Upper lobe of right lung (tissue), 1 donor: ENCODE data around the gene NECTIN4. TPM values are rescaled to one million over a fixed set of nuclear protein-coding genes. Genes with fewer than 3 reads are reported as not detected.
A peak's percentile ranks its signal among the peaks of the same experiment; 100 is the strongest.

Experiments used
- ATAC-seq: fragments of 200-7000 bp; cut with Tn5 transposase; one replicate; pipeline ENCODE4 v1.9.1; 2020; ENCODE audit warnings: mild to moderate bottlenecking, moderate library complexity
- DNase-seq: peaks from one replicate; pipeline ENCODE4 v3.0.0-alpha.2; 2020
- H3K27ac ChIP-seq: fragments of 200-600 bp; one replicate; pipeline ENCODE4 v1.8.0; 2022
- H3K27me3 ChIP-seq: fragments of 200-600 bp; one replicate; pipeline ENCODE4 v1.8.0; 2022; ENCODE audit warnings: mild to moderate bottlenecking
- H3K36me3 ChIP-seq: fragments of 200-600 bp; one replicate; pipeline ENCODE4 v1.8.0; 2022
- H3K4me1 ChIP-seq: fragments of 200-600 bp; one replicate; pipeline ENCODE4 v1.8.0; 2022
- H3K4me3 ChIP-seq: fragments of 200-600 bp; one replicate; pipeline ENCODE4 v1.8.0; 2022; ENCODE audit warnings: mild to moderate bottlenecking
- H3K9me3 ChIP-seq: fragments of 200-600 bp; one replicate; pipeline ENCODE4 v1.8.0; 2022
- intact Hi-C: fragments of 100-400 bp; cut with DNase I; formaldehyde crosslinking; loops from one replicate; pipeline ENCODE4 v1.11.0; 2022
- total RNA-seq: library from RNA; stranded (reverse); fragmentation: NEBNext Ultra II Directional; extraction: Animal tissue kit (Norgen Biotek cat#: 25700); gene quantifications from one replicate; pipeline ENCODE4 v1.2.1, GENCODE V29; 2021
- TF ChIP-seq, protein P1 (sequence below): fragments of 200-600 bp; IDR thresholded peaks from one replicate; pipeline ENCODE4 v1.8.0; 2022; ENCODE audit warnings: antibody characterized with exemption
- donor health status: DM: no; HTN: yes; CAD: no; lungs with severe emphysema.

NECTIN4 gene
- total RNA-seq, 1 donor from 2014 or later, result 5.4 TPM

DNA sequence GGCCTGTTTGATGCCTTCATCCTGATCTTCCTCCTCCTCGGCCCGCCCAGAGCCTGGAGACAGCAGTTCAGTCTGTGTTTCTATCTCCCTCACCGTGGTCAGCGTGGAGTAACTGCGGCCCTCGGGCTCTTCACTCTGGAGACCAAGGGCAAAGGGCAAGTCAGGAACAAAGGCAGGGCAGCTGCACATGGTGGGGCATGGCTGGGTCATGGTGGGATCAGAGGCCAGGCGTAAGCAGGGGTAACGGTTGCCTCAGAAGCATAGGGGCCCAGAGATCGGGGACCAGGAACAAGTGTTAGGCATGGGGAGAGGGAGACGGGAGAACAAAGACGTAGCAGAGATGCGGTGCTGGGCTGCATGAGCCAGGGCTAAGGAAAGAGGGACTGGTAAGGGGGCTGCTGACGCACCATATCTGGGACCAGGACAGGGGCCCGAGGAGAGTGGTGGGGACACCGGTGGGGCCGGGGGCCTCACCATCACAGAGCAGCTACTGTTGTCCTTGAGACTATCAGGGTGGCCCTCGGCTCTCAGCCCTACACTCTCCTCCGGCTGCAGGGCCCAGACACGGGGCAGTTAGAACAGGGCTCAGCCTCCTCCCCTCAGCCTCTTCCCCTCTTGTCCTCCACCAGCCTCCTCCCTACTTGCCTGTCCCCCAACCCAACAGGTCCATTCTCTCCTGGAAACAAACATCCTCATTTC, 16.5 kb downstream of the NECTIN4 start:
- Histone ChIP-seq H3K4me3 (no peak overlapping the region), H3K9me3 (no peaks in the 10 kb centered on the region), H3K27ac (no peak overlapping the region), H3K36me3 (no peaks in the 10 kb centered on the region), H3K4me1 (no peaks in the 10 kb centered on the region), H3K27me3 (no peaks in the 10 kb centered on the region)
- no peak for DNase-seq
- TF ChIP-seq, protein P1, sequence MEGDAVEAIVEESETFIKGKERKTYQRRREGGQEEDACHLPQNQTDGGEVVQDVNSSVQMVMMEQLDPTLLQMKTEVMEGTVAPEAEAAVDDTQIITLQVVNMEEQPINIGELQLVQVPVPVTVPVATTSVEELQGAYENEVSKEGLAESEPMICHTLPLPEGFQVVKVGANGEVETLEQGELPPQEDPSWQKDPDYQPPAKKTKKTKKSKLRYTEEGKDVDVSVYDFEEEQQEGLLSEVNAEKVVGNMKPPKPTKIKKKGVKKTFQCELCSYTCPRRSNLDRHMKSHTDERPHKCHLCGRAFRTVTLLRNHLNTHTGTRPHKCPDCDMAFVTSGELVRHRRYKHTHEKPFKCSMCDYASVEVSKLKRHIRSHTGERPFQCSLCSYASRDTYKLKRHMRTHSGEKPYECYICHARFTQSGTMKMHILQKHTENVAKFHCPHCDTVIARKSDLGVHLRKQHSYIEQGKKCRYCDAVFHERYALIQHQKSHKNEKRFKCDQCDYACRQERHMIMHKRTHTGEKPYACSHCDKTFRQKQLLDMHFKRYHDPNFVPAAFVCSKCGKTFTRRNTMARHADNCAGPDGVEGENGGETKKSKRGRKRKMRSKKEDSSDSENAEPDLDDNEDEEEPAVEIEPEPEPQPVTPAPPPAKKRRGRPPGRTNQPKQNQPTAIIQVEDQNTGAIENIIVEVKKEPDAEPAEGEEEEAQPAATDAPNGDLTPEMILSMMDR, result no peak
- ATAC-seq, result no peak
- intact Hi-C loops, result no loop called here

DNA sequence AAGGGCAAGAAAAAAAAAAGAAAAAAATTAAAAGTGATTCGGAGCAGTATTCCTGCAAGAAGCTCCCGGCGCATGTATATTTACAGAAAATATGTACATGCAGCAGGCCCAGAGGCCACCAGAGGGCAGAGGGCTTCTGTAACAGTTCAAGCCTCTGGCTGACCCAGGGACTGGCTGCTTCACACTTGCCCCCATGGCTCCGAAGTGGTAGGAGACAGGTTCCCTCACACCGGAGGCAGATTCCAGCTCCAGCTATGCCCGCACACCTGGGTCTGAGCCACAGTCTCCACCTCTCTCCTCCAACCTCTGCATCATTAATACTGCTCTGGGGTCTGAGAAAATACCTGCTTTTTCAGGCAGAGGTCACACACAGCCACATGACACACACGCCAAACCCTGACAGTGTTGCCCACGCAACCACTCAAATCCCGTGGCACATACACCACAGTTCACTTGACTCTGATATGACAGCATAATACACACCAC, 17.4 kb downstream of the NECTIN4 start:
- H3K4me3 ChIP-seq, result no peak overlapping the region
- intact Hi-C loops, result no loop called here
- no peaks in the 10 kb centered on the region for H3K27me3 ChIP-seq
- no peaks in the 10 kb centered on the region for H3K9me3 ChIP-seq
- DNase-seq (peak; percentile 83), ATAC-seq (peak; percentile 57)
- TF ChIP-seq, protein P1, result peak; percentile 64
- H3K27ac ChIP-seq, result no peak overlapping the region
- H3K36me3 ChIP-seq, result no peaks in the 10 kb centered on the region
- H3K4me1 ChIP-seq, result no peaks in the 10 kb centered on the region

DNA sequence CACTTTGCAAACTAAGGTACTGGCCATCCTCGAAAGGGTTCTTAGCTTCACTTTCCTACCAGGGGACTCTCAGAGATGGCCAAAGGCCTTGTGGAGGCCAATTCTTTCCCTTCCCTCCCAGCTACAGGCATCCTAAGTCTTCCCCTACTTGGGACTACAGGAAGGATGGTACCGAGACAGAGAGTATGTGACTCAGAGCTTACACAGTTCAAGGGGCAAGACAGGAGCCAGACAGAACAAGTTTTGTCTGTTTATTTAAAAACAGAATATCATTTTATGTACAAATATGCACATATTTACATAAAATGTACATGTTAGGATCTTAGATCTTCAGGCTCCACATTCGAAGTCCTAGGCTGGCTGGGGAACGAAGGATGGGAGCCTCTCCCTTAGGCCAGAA, 18.6 kb downstream of the NECTIN4 start:
- no peaks in the 10 kb centered on the region for H3K36me3 ChIP-seq
- TF ChIP-seq, protein P1, result no peak

DNA sequence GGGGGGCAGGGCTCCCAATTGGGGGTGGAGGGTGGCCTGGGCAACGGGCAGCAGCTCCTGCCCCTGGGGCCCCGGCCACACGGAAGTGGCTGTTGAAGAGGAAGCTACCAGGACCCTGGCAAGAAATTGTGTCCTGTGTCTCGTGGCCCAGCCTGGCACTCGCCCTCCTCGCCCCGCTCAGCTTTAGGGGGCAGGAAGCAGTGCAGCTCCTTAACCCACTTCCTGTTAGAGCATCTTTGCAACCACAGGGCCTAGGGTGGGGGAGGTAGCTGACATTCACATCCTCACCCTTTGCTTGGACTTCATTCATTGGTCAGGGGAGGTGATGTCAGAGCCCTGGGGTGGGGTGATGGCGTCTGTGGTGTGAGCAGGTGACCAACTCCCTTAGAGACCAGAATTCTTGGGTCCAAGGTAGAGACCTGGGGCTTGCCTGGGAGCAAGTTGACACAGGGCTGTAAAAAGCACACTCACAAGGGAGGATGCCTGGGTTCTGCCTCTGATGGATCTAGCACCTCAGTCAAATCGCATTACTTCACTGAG, 19.6 kb downstream of the NECTIN4 start, which contains the start of gene ARHGAP30:
Gene ARHGAP30 (minus strand): TSS at position 161 of the 540 bp plus-strand sequence. CDS start 267 bp downstream, outside the sequence.
- H3K9me3 ChIP-seq, result no peaks in the 10 kb centered on the region
- H3K4me3 ChIP-seq, result peak within 1 kb of the TSS; percentile 54
- intact Hi-C loops, result no loop called here
- TF ChIP-seq, protein P1, result no peak
- H3K27me3 ChIP-seq, result no peaks in the 10 kb centered on the region
- ATAC-seq (peak; percentile 86), DNase-seq (peak; percentile 90)
- peak within 1 kb of the TSS; percentile 84 for H3K27ac ChIP-seq
- H3K4me1 ChIP-seq, result no peaks in the 10 kb centered on the region
- no peaks in the 10 kb centered on the region for H3K36me3 ChIP-seq

More for the DNA sequence above, 18.6 kb downstream of the NECTIN4 start:
- intact Hi-C loops, result no loop called here
- no peak for ATAC-seq
- H3K27ac ChIP-seq, result no peak overlapping the region
- DNase-seq, result no peak
- no peak overlapping the region for H3K4me3 ChIP-seq
- no peaks in the 10 kb centered on the region for H3K9me3 ChIP-seq
- no peaks in the 10 kb centered on the region for H3K4me1 ChIP-seq
- no peaks in the 10 kb centered on the region for H3K27me3 ChIP-seq

DNA sequence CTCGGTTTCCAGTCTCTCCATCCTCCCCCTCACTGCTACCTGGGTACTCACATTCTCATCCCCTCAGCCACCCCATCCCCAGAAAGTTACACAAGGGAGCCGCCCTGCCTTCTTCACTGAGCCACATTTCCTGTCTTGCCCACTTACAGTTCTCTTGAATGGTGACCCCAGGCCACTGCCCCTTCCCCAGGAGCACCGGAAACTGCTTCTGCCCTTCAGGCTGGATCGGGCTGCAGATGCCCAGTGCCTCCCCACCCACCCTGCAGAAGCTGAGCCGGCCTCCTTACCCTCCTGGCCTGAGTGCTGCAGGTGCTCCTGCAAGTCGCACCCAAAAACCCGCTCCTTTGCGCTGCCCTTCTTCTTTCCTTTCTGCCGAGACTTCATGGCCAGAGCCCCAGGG, 20.1 kb downstream of the NECTIN4 start:
- TF ChIP-seq, protein P1, result no peak
- H3K4me3 ChIP-seq, result peak overlapping the region; percentile 54
- ATAC-seq (no peak), DNase-seq (no peak)
- H3K36me3 ChIP-seq, result no peaks in the 10 kb centered on the region
- no peaks in the 10 kb centered on the region for H3K27me3 ChIP-seq
- no peaks in the 10 kb centered on the region for H3K9me3 ChIP-seq
- peak overlapping the region; percentile 84 for H3K27ac ChIP-seq
- H3K4me1 ChIP-seq, result no peaks in the 10 kb centered on the region
- intact Hi-C loops, result no loop called here
